Measurements from ENCODE around the gene CD2BP2. TPM values are rescaled to one million over a fixed set of nuclear protein-coding genes. Genes with fewer than 3 reads are reported as not detected.
A peak's percentile ranks its signal among the peaks of the same experiment; 100 is the strongest.
"Not testable (repeated sequence)": the region's sequence is repeated elsewhere in the genome, so short reads cannot be mapped to it uniquely, and the experiment has no call there.

CD2BP2 gene
- 19.9 and 24.8 TPM in 2 replicates for total RNA-seq (2012; rRNA removed)

- Histone ChIP-seq H3K4me1 (ENCODE audit: control insufficient read depth, insufficient read depth, low read length) (peaks cover 49% of the 10 kb centered on the region), H3K36me3 (ENCODE audit: insufficient read depth, low read length) (peaks cover 57% of the 10 kb centered on the region)
Measured at GRCh38 chr16:30355144-30355953, at the start of gene CD2BP2. Gene CD2BP2, minus strand, starts transcription at chr16:30355308. Its CDS starts 627 bp downstream, at chr16:30354681.

GRCh38 chr16:30401768-30402425 is 46.8 kb upstream of the CD2BP2 start:
- Histone ChIP-seq H3K4me2 (ENCODE audit: low read length) (no peak overlapping the region), H3K9ac (ENCODE audit: low read depth, low read length) (no peak overlapping the region), H3K9me3 (replicated peaks; ENCODE audit: low read length) (no peaks in the 10 kb centered on the region), H3K27me3 (ENCODE audit: control insufficient read depth, insufficient read depth, low read length) (no peaks in the 10 kb centered on the region), H3K36me3 (ENCODE audit: insufficient read depth, low read length) (peaks cover 15% of the 10 kb centered on the region), H3K4me1 (ENCODE audit: control insufficient read depth, insufficient read depth, low read length) (peaks cover 18% of the 10 kb centered on the region), H3K4me3 (ENCODE audit: low read length) (no peak overlapping the region)

More at GRCh38 chr16:30355144-30355953, at the start of gene CD2BP2:
- Histone ChIP-seq H3K9ac (ENCODE audit: low read depth, low read length) (peak within 1 kb of the TSS; percentile 93), H3K9me3 (replicated peaks; ENCODE audit: low read length) (no peaks in the 10 kb centered on the region), H3K4me2 (ENCODE audit: low read length) (peak within 1 kb of the TSS; percentile 91), H3K27me3 (ENCODE audit: control insufficient read depth, insufficient read depth, low read length) (no peaks in the 10 kb centered on the region), H3K4me3 (ENCODE audit: low read length) (peak within 1 kb of the TSS; percentile 91)

- Histone ChIP-seq H3K27me3 (ENCODE audit: control insufficient read depth, insufficient read depth, low read length) (no peaks in the 10 kb centered on the region), H3K4me1 (ENCODE audit: control insufficient read depth, insufficient read depth, low read length) (peaks cover 15% of the 10 kb centered on the region), H3K4me3 (ENCODE audit: low read length) (peak overlapping the region; percentile 75), H3K9me3 (replicated peaks; ENCODE audit: low read length) (no peaks in the 10 kb centered on the region), H3K9ac (ENCODE audit: low read depth, low read length) (peak overlapping the region; percentile 85), H3K4me2 (ENCODE audit: low read length) (peak overlapping the region; percentile 93), H3K36me3 (ENCODE audit: insufficient read depth, low read length) (peaks cover 16% of the 10 kb centered on the region)
Measured at GRCh38 chr16:30399435-30400186, 44.5 kb upstream of the CD2BP2 start.

GRCh38 chr16:30398661-30399434 is 43.7 kb upstream of the CD2BP2 start:
- peaks cover 21% of the 10 kb centered on the region for H3K4me1 ChIP-seq (ENCODE audit: control insufficient read depth, insufficient read depth, low read length)
- H3K9ac ChIP-seq (ENCODE audit: low read depth, low read length) = no peak overlapping the region

GRCh38 chr16:30397776-30398660 is 42.9 kb upstream of the CD2BP2 start:
- H3K36me3 ChIP-seq (ENCODE audit: insufficient read depth, low read length) = peaks cover 16% of the 10 kb centered on the region
- H3K4me2 ChIP-seq (ENCODE audit: low read length) = no peak overlapping the region
- no peaks in the 10 kb centered on the region for H3K9me3 ChIP-seq (replicated peaks; ENCODE audit: low read length)
- H3K9ac ChIP-seq (ENCODE audit: low read depth, low read length) = no peak overlapping the region
- peaks cover 21% of the 10 kb centered on the region for H3K4me1 ChIP-seq (ENCODE audit: control insufficient read depth, insufficient read depth, low read length)
- H3K27me3 ChIP-seq (ENCODE audit: control insufficient read depth, insufficient read depth, low read length) = no peaks in the 10 kb centered on the region
- no peak overlapping the region for H3K4me3 ChIP-seq (ENCODE audit: low read length)

More at GRCh38 chr16:30398661-30399434, 43.7 kb upstream of the CD2BP2 start:
- no peak overlapping the region for H3K4me3 ChIP-seq (ENCODE audit: low read length)
- no peak overlapping the region for H3K4me2 ChIP-seq (ENCODE audit: low read length)
- peaks cover 16% of the 10 kb centered on the region for H3K36me3 ChIP-seq (ENCODE audit: insufficient read depth, low read length)
- H3K9me3 ChIP-seq (replicated peaks; ENCODE audit: low read length) = no peaks in the 10 kb centered on the region
- no peaks in the 10 kb centered on the region for H3K27me3 ChIP-seq (ENCODE audit: control insufficient read depth, insufficient read depth, low read length)

- Histone ChIP-seq H3K27me3 (ENCODE audit: control insufficient read depth, insufficient read depth, low read length) (no peaks in the 10 kb centered on the region), H3K36me3 (ENCODE audit: insufficient read depth, low read length) (peaks cover 16% of the 10 kb centered on the region), H3K9me3 (replicated peaks; ENCODE audit: low read length) (no peaks in the 10 kb centered on the region), H3K9ac (ENCODE audit: low read depth, low read length) (no peak overlapping the region), H3K4me1 (ENCODE audit: control insufficient read depth, insufficient read depth, low read length) (peaks cover 21% of the 10 kb centered on the region), H3K4me2 (ENCODE audit: low read length) (no peak overlapping the region), H3K4me3 (ENCODE audit: low read length) (no peak overlapping the region)
Measured at GRCh38 chr16:30397056-30397455, 41.9 kb upstream of the CD2BP2 start.

GRCh38 chr16:30396627-30397026 is 41.5 kb upstream of the CD2BP2 start:
- Histone ChIP-seq H3K4me2 (ENCODE audit: low read length) (peak overlapping the region; percentile 92), H3K36me3 (ENCODE audit: insufficient read depth, low read length) (peaks cover 16% of the 10 kb centered on the region), H3K4me1 (ENCODE audit: control insufficient read depth, insufficient read depth, low read length) (peaks cover 21% of the 10 kb centered on the region)
- not testable (repeated sequence) for H3K9ac ChIP-seq (ENCODE audit: low read depth, low read length); H3K4me3 ChIP-seq (ENCODE audit: low read length); H3K27me3 ChIP-seq (ENCODE audit: control insufficient read depth, insufficient read depth, low read length); H3K9me3 ChIP-seq (replicated peaks; ENCODE audit: low read length)

- Histone ChIP-seq H3K36me3 (ENCODE audit: insufficient read depth, low read length) (peaks cover 16% of the 10 kb centered on the region), H3K4me2 (ENCODE audit: low read length) (peak overlapping the region; percentile 92), H3K27me3 (ENCODE audit: control insufficient read depth, insufficient read depth, low read length) (no peaks in the 10 kb centered on the region), H3K9me3 (replicated peaks; ENCODE audit: low read length) (no peaks in the 10 kb centered on the region), H3K4me3 (ENCODE audit: low read length) (peak overlapping the region; percentile 90), H3K9ac (ENCODE audit: low read depth, low read length) (peak overlapping the region; percentile 88), H3K4me1 (ENCODE audit: control insufficient read depth, insufficient read depth, low read length) (peaks cover 21% of the 10 kb centered on the region)
Measured at GRCh38 chr16:30395992-30396585, 41.0 kb upstream of the CD2BP2 start.

GRCh38 chr16:30395155-30395991 is 40.3 kb upstream of the CD2BP2 start, which contains the start of gene ZNF48:
Gene ZNF48, plus strand, starts transcription at chr16:30395420. Its CDS starts 375 bp downstream, at chr16:30395795.
- H3K27me3 ChIP-seq (ENCODE audit: control insufficient read depth, insufficient read depth, low read length) = no peaks in the 10 kb centered on the region
- no peaks in the 10 kb centered on the region for H3K9me3 ChIP-seq (replicated peaks; ENCODE audit: low read length)
- peak within 1 kb of the TSS; percentile 88 for H3K9ac ChIP-seq (ENCODE audit: low read depth, low read length)
- H3K4me1 ChIP-seq (ENCODE audit: control insufficient read depth, insufficient read depth, low read length) = peaks cover 21% of the 10 kb centered on the region
- H3K36me3 ChIP-seq (ENCODE audit: insufficient read depth, low read length) = peaks cover 16% of the 10 kb centered on the region
- peak within 1 kb of the TSS; percentile 90 for H3K4me3 ChIP-seq (ENCODE audit: low read length)
- H3K4me2 ChIP-seq (ENCODE audit: low read length) = peak within 1 kb of the TSS; percentile 92
